ENCODE measurements around the gene PNISR.

Gene PNISR

GRCh38 chr6:99390896-99391295 is 34.2 kb downstream of the PNISR start:
- H3K4me3 ChIP-seq (ENCODE audit: low read depth, low read length), result no peak overlapping the region
- TF ChIP-seq CTCF (IDR thresholded peaks at IDR 0.05; ENCODE audit: borderline replicate concordance, insufficient read depth, low read depth, low read length), result no peak

- H3K4me3 ChIP-seq (ENCODE audit: low read depth, low read length), result no peak overlapping the region
- no peak for TF ChIP-seq CTCF (IDR thresholded peaks at IDR 0.05; ENCODE audit: borderline replicate concordance, insufficient read depth, low read depth, low read length)
Observed at GRCh38 chr6:99384507-99384906, 40.6 kb downstream of the PNISR start.

- TF ChIP-seq CTCF (IDR thresholded peaks at IDR 0.05; ENCODE audit: borderline replicate concordance, insufficient read depth, low read depth, low read length), result no peak
Observed at GRCh38 chr6:99378636-99379035, 46.5 kb downstream of the PNISR start.

GRCh38 chr6:99369533-99369932 is 55.6 kb downstream of the PNISR start:
- TF ChIP-seq CTCF (IDR thresholded peaks at IDR 0.05; ENCODE audit: borderline replicate concordance, insufficient read depth, low read depth, low read length), result no peak

More at GRCh38 chr6:99378636-99379035, 46.5 kb downstream of the PNISR start:
- H3K4me3 ChIP-seq (ENCODE audit: low read depth, low read length), result no peak overlapping the region

GRCh38 chr6:99366852-99367251 is 58.3 kb downstream of the PNISR start:
- H3K4me3 ChIP-seq (ENCODE audit: low read depth, low read length), result no peak overlapping the region
- TF ChIP-seq CTCF (IDR thresholded peaks at IDR 0.05; ENCODE audit: borderline replicate concordance, insufficient read depth, low read depth, low read length), result no peak

More at GRCh38 chr6:99369533-99369932, 55.6 kb downstream of the PNISR start:
- H3K4me3 ChIP-seq (ENCODE audit: low read depth, low read length), result no peak overlapping the region

- no peak for TF ChIP-seq CTCF (IDR thresholded peaks at IDR 0.05; ENCODE audit: borderline replicate concordance, insufficient read depth, low read depth, low read length)
- H3K4me3 ChIP-seq (ENCODE audit: low read depth, low read length), result no peak overlapping the region
Observed at GRCh38 chr6:99364026-99364425, 61.1 kb downstream of the PNISR start.

GRCh38 chr6:99362678-99363268 is 62.3 kb downstream of the PNISR start:
- no peak overlapping the region for H3K4me3 ChIP-seq (ENCODE audit: low read depth, low read length)
- no peak for TF ChIP-seq CTCF (IDR thresholded peaks at IDR 0.05; ENCODE audit: borderline replicate concordance, insufficient read depth, low read depth, low read length)
